CD4-positive, alpha-beta T cell treated with Interleukin-6 for 4 hours (primary cell): ENCODE data around the gene PCSK6.
"Not testable (repeated sequence)": the region's sequence is repeated elsewhere in the genome, so short reads cannot be mapped to it uniquely, and the experiment has no call there.

Experiments
- DNase-seq: peaks from one replicate; pipeline ENCODE4 v3.0.0-alpha.2; 2020; ENCODE audit warnings: mixed read lengths

Gene PCSK6

DNA sequence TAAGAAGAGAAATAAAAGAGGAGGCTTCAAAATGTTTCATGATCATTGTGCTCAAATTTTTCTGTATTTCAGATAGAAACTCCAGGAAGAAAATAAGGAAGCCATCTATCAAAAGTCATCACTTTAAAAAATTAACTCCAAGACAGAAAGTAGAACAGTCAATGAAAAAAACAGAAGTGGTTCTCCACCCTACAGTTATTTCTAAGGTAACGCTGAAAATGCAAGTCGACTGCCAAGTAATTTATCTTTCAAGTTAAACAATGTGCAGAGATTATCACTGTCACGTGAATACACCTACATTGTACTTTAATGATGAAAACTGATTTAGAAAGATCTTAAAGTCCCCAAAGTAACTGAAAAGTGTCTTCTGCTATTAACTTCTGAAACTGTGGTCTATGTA is 115.9 kb downstream of the PCSK6 start:
- DNase-seq = no peak

DNA sequence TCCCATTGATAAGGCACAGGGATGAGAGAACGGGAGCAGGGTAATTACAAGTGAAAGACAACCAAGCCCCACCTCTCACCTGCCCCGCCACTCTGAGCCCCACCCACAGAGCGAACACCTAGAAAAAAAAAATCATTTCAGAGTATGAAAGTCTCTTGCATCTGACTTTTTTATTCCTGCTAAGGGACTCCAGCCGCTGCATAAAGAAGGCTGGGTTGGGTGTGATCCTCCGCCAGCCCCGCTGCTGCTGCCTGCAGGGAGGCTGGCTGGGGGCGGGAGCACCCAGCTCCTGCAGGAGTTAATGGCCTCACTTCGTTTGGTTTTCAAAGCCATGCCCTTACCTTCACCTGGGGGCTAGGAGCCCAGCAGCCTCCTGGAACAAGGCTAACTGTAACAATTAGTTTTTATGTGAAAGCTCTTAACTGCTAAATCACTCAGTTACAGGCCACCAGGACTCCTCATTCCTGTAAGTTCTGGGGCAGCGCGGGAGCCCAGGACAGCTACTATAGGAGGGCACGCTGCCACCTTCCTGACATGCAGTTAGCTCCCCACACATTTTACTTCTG is 116.5 kb downstream of the PCSK6 start:
- DNase-seq = no peak

GRCh38 chr15:101372149-101372577 is 117.3 kb downstream of the PCSK6 start:
- DNase-seq = no peak

DNA sequence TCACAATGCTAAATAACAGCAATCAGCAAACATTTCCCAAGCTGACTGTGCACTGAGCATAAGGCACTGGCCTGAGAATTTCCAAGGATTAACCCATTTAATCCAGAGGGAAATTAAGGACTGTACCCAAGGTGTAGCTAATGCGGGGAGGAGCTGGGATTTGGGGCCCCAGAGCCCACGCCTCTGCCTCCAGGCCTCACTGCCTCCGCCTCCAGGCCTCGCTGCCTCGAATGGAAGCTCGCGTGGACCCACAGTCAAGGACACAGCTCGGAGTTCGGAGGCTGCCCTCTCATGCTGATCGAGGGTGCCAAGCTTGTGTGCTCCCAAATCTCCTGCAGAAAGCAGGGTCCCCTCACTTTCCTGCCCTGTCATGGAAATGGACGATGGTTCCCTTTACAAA is 118.0 kb downstream of the PCSK6 start:
- DNase-seq = no peak

DNA sequence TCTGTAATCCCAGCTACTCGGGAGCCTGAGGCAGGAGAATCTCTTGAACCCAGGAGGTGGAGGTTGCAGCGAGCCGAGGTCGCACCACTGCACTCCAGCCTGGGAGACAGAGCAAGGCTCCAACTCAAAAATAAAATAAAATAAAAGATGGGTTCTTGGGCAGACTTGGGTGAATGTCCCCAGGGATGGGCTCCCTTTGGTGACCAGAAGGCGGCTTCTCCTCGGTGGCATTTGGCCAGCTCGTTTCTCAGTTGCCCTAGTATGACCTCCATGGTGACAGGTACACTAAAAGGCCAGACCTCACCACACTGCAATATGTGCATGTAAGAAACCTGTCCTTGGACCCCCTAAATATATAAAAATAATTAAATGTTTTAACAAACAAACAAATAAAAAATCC is 118.4 kb downstream of the PCSK6 start:
- DNase-seq = no peak

GRCh38 chr15:101370330-101371024 is 119.0 kb downstream of the PCSK6 start:
- no peak for DNase-seq

- no peak for DNase-seq
Measured at GRCh38 chr15:101369676-101370075, 119.8 kb downstream of the PCSK6 start.

- no peak for DNase-seq
Measured at GRCh38 chr15:101368861-101369642, 120.5 kb downstream of the PCSK6 start.

DNA sequence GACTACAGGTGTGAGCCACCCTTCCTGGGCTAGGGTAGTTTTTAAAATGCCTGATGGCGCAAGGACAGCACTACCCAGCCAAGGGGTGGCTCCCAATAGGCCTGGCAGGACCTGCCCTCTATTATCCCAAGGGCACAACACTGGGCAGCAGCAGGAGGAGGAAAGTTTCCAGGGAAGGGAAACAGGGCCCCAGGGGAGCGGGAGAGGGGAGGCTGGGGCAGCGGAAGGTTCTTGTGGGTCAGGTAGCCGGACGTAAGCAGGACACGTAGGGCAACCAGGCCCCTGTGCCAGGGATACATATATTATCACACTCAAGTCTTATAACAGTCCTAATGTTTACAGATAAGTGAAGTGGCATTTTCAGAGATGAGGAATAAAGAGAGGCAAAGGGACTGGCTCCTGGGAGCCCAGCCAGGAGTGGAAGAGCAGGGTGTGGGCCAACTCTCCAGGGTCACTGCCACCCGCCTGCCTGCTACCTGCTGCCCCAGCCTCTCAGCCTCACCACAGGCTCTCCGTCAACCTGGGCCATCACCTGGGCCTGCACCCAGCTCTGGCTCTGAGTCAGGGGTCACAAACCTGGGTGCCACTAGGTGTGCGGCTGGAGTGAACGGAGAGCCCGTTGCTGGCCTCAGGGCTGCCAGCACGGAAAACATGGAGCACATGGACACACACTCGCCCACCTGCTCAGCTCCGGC is 121.3 kb downstream of the PCSK6 start:
- no peak for DNase-seq

- DNase-seq = no peak
Measured at GRCh38 chr15:101366853-101367252, 122.7 kb downstream of the PCSK6 start.

GRCh38 chr15:101362986-101363566 is 126.4 kb downstream of the PCSK6 start:
- DNase-seq = no peak

DNA sequence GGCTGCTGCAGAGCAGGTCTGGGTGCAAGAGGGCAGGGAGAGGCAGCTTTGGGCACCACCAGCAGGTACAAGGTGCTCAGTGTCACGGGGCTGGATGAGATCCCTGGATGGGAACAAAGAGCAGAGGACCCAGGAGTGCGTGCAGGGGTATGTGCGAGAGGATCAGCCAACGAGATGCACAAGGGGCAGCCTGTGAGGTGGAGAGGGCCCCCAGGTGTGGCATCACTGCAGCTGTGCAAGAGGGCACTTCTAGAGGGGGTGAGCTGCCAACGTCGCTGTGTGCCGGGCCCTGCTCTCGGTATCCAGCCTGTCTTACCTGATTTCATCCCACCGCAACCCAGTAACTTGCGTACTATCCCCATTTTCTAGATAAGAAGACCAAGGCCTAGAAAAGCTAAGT is 127.1 kb downstream of the PCSK6 start:
- DNase-seq = no peak

- DNase-seq = no peak
Measured at GRCh38 chr15:101361418-101361817, 128.1 kb downstream of the PCSK6 start.

GRCh38 chr15:101359365-101359947 is 130.1 kb downstream of the PCSK6 start:
- no peak for DNase-seq

GRCh38 chr15:101358895-101359294 is 130.6 kb downstream of the PCSK6 start:
- no peak for DNase-seq

GRCh38 chr15:101357885-101358284 is 131.6 kb downstream of the PCSK6 start:
- DNase-seq = no peak

DNA sequence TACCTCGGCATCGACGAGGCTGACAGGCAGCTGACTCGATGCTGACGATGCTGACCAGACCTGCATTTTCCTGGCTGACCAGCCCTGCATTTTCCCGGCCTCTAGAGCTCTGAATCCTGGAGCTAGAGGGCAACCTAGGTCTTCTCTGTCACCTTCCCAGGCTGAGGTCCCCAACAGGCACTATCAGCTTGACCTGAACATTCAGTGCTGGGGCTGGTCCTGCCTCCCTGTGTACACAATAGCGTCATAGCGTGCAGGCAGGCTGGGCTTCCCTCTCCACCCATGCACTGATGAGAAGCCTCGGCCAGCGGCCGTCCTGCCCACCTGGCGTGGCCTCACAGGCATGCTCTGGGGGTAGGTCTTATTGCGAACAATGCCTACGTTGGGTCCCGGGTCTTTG is 132.2 kb downstream of the PCSK6 start:
- DNase-seq = no peak

DNA sequence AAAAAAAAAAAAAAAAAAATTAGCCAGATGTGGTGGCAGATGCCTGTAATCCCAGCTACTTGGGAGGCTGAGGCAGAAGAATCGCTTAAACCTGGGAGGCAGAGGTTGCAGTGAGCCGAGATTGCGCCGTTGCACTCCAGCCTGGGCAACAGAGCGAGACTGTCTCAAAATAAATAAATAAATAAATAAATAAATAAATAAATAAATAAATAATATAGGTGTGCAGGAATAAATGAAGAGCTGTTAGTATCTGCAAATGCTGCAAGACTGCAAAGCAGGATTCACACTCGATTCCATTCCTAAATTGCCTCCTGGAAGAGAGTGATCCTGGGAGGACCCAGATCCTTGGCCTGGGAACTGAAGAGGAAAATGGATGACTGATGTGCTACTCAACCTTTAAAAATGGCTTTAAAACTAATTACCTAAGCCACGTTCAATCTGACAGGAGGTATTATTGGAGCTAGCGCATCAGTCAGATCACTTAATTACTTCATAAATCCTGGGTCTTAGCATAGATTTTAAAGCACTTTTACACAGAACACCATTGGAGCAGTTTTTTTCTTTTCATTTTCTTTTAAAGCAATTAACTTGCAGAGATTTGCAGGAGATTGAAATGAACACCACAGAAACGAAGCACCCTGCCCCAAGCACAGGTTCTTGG is 132.9 kb downstream of the PCSK6 start:
- DNase-seq = not testable (repeated sequence)

- no peak for DNase-seq
Measured at GRCh38 chr15:101355678-101356464, 133.6 kb downstream of the PCSK6 start.

DNA sequence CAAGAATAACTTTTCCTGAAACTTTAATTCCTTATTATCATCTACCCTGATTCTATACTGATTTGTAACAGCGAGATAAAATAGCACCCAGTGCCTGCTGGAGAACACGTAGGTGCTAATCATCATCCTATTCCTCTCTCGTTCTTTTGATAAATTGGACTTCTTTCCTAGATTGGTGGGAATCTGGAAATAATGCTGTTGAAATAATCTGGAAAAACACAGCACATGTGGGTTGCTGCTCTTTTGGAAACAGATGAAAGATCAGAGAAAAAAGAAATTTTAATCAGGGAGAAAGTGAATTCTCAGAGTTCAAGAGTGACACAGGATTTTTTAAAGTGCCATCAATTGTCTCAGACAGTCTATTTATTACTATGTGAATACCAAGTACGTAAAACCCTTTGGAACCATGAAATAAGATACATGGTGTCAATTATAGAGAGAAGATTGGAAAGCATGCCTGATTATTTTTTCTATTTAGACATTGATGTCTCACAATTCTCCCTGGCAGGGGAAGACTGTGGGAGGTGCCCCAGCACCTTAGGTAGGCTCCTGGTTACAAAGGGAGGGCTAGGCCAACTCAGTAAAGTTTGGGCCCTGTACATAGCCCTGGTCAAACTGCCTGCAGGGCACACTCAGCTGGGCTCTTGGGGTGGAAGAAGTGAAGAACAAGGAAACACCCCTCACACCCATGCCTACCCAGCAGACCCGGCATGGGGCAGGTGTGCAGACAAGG is 134.4 kb downstream of the PCSK6 start:
- no peak for DNase-seq

- no peak for DNase-seq
Measured at GRCh38 chr15:101353240-101353639, 136.3 kb downstream of the PCSK6 start.
